ENCODE results near the gene COL6A1.

- TF ChIP-seq CDX4 (CRISPR knock-in tag; IDR thresholded peaks at IDR 0.05; ENCODE audit: borderline replicate concordance) (no peak), CREB1 (CRISPR knock-in tag; IDR thresholded peaks at IDR 0.05) (no peak)
These were observed 42.0 kb downstream of the COL6A1 start for GRCh38 chr21:46023555-46023954.
